BJ (cell line): ENCODE data around the gene JAG2. TPM values are rescaled to one million over a fixed set of nuclear protein-coding genes. Genes with fewer than 3 reads are reported as not detected.

Experiments used
- CTCF ChIA-PET: fragments of 350-600 bp; formaldehyde crosslinking; extraction: SDS; loops from one replicate; lab custom pipeline; 2021; ENCODE audit warnings: antibody characterized with exemption, inconsistent platforms; lab: Yijun Ruan, JAX
- POLR2A ChIA-PET: fragments of 300-600 bp; sonication (Branson Sonifier 250); formaldehyde crosslinking; extraction: SDS; loops from one replicate; lab custom pipeline; 2021; ENCODE audit warnings: antibody characterized with exemption; lab: Charles Lee
- DNase-seq: peaks from one replicate; pipeline ENCODE4 v3.0.0-alpha.2; 2011; ENCODE audit warnings: low read depth
- H3K27me3 ChIP-seq: 2 replicates; pipeline ENCODE4 v1.6.0; 2011; ENCODE audit warnings: low read length; ENCODE audit not compliant: control insufficient read depth, insufficient read depth
- H3K36me3 ChIP-seq: 2 replicates; pipeline ENCODE4 v1.5.1; 2011; ENCODE audit warnings: low read length; ENCODE audit not compliant: control insufficient read depth, insufficient read depth
- H3K4me3 ChIP-seq: 2 replicates; pipeline ENCODE4 v1.5.1; 2011; ENCODE audit warnings: low read depth, mild to moderate bottlenecking, control low read depth, low read length
- CTCF ChIP-seq: IDR thresholded peaks from 2 replicates; pipeline ENCODE4 v1.5.1; 2011; ENCODE audit warnings: low read depth, mild to moderate bottlenecking, control low read depth, inconsistent platforms, low read length, moderate library complexity; ENCODE audit not compliant: insufficient read depth
- polyA plus RNA-seq: library from polyadenylated mRNA; depleted of rRNA; stranded (reverse); fragments of >200 nt; gene quantifications from 2 replicates; pipeline ENCODE4 v1.2.3, GENCODE V29; 2011

The JAG2 gene
- polyA plus RNA-seq, 1 experiment, result 0.23 TPM

GRCh38 chr14:105152794-105153241 lies 15.8 kb downstream of the JAG2 start:
- Histone ChIP-seq H3K27me3 (no peaks in the 10 kb centered on the region), H3K36me3 (no peaks in the 10 kb centered on the region), H3K4me3 (no peak overlapping the region)
- POLR2A ChIA-PET, result no interaction called here
- CTCF ChIA-PET, result no interaction called here
- DNase-seq, result no peak
- TF ChIP-seq CTCF, result no peak

- ChIA-PET CTCF (no interaction called here), POLR2A (no interaction called here)
- Histone ChIP-seq H3K4me3 (no peak overlapping the region), H3K36me3 (no peaks in the 10 kb centered on the region), H3K27me3 (no peaks in the 10 kb centered on the region)
- no peak for TF ChIP-seq CTCF
- no peak for DNase-seq
Observed at GRCh38 chr14:105151838-105152793, 16.5 kb downstream of the JAG2 start.

- Histone ChIP-seq H3K36me3 (no peaks in the 10 kb centered on the region), H3K27me3 (no peaks in the 10 kb centered on the region), H3K4me3 (no peak overlapping the region)
- ChIA-PET POLR2A (no interaction called here), CTCF (no interaction called here)
- TF ChIP-seq CTCF, result no peak
- DNase-seq, result no peak
Observed at GRCh38 chr14:105151084-105151837, 17.3 kb downstream of the JAG2 start.

GRCh38 chr14:105150368-105151083 lies 18.1 kb downstream of the JAG2 start:
- POLR2A ChIA-PET, result no interaction called here
- CTCF ChIA-PET, result no interaction called here
- no peak for TF ChIP-seq CTCF

GRCh38 chr14:105150026-105150367 lies 18.6 kb downstream of the JAG2 start:
- CTCF ChIA-PET, result no interaction called here
- POLR2A ChIA-PET, result no interaction called here
- no peak for DNase-seq
- H3K36me3 ChIP-seq, result no peaks in the 10 kb centered on the region
- no peak for TF ChIP-seq CTCF
- H3K27me3 ChIP-seq, result no peaks in the 10 kb centered on the region
- H3K4me3 ChIP-seq, result no peak overlapping the region

More at GRCh38 chr14:105150368-105151083, 18.1 kb downstream of the JAG2 start:
- H3K36me3 ChIP-seq, result no peaks in the 10 kb centered on the region
- H3K27me3 ChIP-seq, result no peaks in the 10 kb centered on the region
- H3K4me3 ChIP-seq, result no peak overlapping the region
- no peak for DNase-seq
